GM12878 (cell line): Measurements from ENCODE around the gene HCFC1R1. TPM values are rescaled to one million over a fixed set of nuclear protein-coding genes. Genes with fewer than 3 reads are reported as not detected.

Experiments
- ATAC-seq: fragments of 200-7000 bp; cut with Tn5 transposase; 3 replicates; pipeline ENCODE4 v1.9.1; 2020; ENCODE audit warnings: mild to moderate bottlenecking, moderate library complexity
- BruUV-seq: library from RNA; stranded (reverse); fragments of 400-500 nt; replicated peaks from 2 replicates; lab custom pipeline; 2021; lab: Mats Ljungman, UMichigan
- CTCF ChIA-PET: fragments of 300-600 bp; sonication (Branson Sonifier 250); formaldehyde crosslinking; extraction: SDS; loops from one replicate; lab custom pipeline; 2021; ENCODE audit warnings: inconsistent platforms; lab: Yijun Ruan, JAX
- POLR2A ChIA-PET: fragments of 350-600 bp; formaldehyde crosslinking; extraction: SDS; loops from one replicate; lab custom pipeline; 2021; ENCODE audit warnings: inconsistent platforms; lab: Charles Lee
- RAD21 ChIA-PET: fragments of 300-600 bp; sonication (Branson Sonifier 250); formaldehyde crosslinking; loops from one replicate; lab custom pipeline; 2023; ENCODE audit warnings: antibody characterized with exemption; ENCODE audit not compliant: unreplicated experiment; lab: Charles Lee
- SMC1A ChIA-PET: fragments of 300-600 bp; sonication (Branson Sonifier 250); formaldehyde crosslinking; loops from one replicate; lab custom pipeline; 2023; ENCODE audit not compliant: unreplicated experiment, uncharacterized antibody; lab: Charles Lee
- DNase-seq: peaks from one replicate; pipeline ENCODE4 v3.0.0-alpha.2; 2011; ENCODE audit warnings: low read depth, low spot score
- FAIRE-seq: peaks from 3 replicates; lab custom pipeline; 2011; peaks lifted over from hg19 to GRCh38; lab: Jason Lieb, UNC
- H2AFZ ChIP-seq: 2 replicates; pipeline ENCODE4 v1.6.0; 2011; ENCODE audit warnings: low read depth, low read length, control low read depth; ENCODE audit not compliant: control insufficient read depth
- H3K27ac ChIP-seq: 2 replicates; pipeline ENCODE4 v1.5.1; 2011; ENCODE audit warnings: control low read depth; ENCODE audit not compliant: control insufficient read depth, insufficient read depth
- H3K27me3 ChIP-seq, 2 experiments: replicated peaks in 1 of 2; 2 replicates each; pipeline versions ENCODE4 v1.6.0 to v1.6.1; 2011; ENCODE audit warnings: low read length in 1 of 2; ENCODE audit not compliant: control insufficient read depth in 2 of 2, insufficient read depth in 2 of 2
- H3K36me3 ChIP-seq, 2 experiments: 2 replicates each; pipeline ENCODE4 v1.5.1; 2011; ENCODE audit warnings: low read length in 1 of 2; ENCODE audit not compliant: control insufficient read depth in 2 of 2, insufficient read depth in 2 of 2
- H3K4me1 ChIP-seq: 2 replicates; pipeline ENCODE4 v1.6.1; 2011; ENCODE audit warnings: mild to moderate bottlenecking, low read length, moderate library complexity, mixed read lengths; ENCODE audit not compliant: control insufficient read depth, insufficient read depth
- H3K4me2 ChIP-seq: 2 replicates; pipeline ENCODE4 v1.6.0; 2011; ENCODE audit warnings: control low read depth; ENCODE audit not compliant: control insufficient read depth, insufficient read depth
- H3K4me3 ChIP-seq: fragments of 200-600 bp; sonication (generic); 2 replicates; pipeline ENCODE4 v1.5.1; 2016
- H3K79me2 ChIP-seq: 2 replicates; pipeline ENCODE4 v1.6.0; 2011; ENCODE audit warnings: low read length; ENCODE audit not compliant: control insufficient read depth, insufficient read depth
- H3K9ac ChIP-seq: 2 replicates; pipeline ENCODE4 v1.8.0; 2011; ENCODE audit warnings: low read length, control low read depth, mixed read lengths; ENCODE audit not compliant: control insufficient read depth, insufficient read depth
- H3K9me3 ChIP-seq: replicated peaks from 3 replicates; pipeline ENCODE4 v1.5.1; 2011; ENCODE audit warnings: mild to moderate bottlenecking, low read length; ENCODE audit not compliant: control insufficient read depth, insufficient read depth
- H4K20me1 ChIP-seq: 2 replicates; pipeline ENCODE4 v1.6.0; 2011; ENCODE audit not compliant: control insufficient read depth, insufficient read depth
- SRF ChIP-seq, 2 experiments: IDR thresholded peaks; 2 replicates each; pipeline ENCODE4 v1.6.1; 2011; ENCODE audit warnings: low read depth in 2 of 2, low read length in 2 of 2, mild to moderate bottlenecking in 1 of 2, moderate library complexity in 1 of 2
- WGBS: methylation state at CpG from one replicate; pipeline ENCODE4 v1.1.6; 2016; ENCODE audit warnings: low lambda C conversion rate; ENCODE audit not compliant: insufficient replicate concordance, insufficient coverage; ENCODE audit errors: missing lambda C conversion rate; 5-methylcytosine and 5-hydroxymethylcytosine counted together
- in situ Hi-C: fragments of 300-500 bp; cut with MboI; formaldehyde crosslinking; loops from 9 replicates; pipeline ENCODE4 v1.14.3; 2018; ENCODE audit warnings: mixed read lengths
- intact Hi-C: fragments of 100-400 bp; cut with micrococcal nuclease; formaldehyde crosslinking; loops from one replicate; pipeline ENCODE4 v1.14.2; 2022; ENCODE audit not compliant: unreplicated experiment
- polyA plus RNA-seq, 11 experiments: library from polyadenylated mRNA; depleted of rRNA in 4 of 11; unstranded in 6 of 11; stranded (reverse) in 5 of 11; fragments of >200 nt; fragmentation: Nextera tagmentation in 4 of 11; fragmentation: Illumina TruSeq in 1 of 11; extraction: Ambion mirVana in 4 of 11; extraction: Trizol in 1 of 11; gene quantifications; 1 replicate in 1 of 11; 2 replicates in 10 of 11; pipeline versions ENCODE4 v1.2.1 to v1.2.3, GENCODE V29; 2011 to 2016; ENCODE audit warnings: inconsistent platforms in 2 of 11, missing spikeins in 2 of 11, low read depth in 1 of 11
- total RNA-seq, 4 experiments: library from RNA; depleted of rRNA in 3 of 4; stranded (reverse); fragments of >200 nt in 3 of 4; fragmentation: Illumina TruSeq in 1 of 4; extraction: Trizol in 1 of 4; gene quantifications; 2 replicates each; pipeline versions ENCODE4 v1.2.1 to v1.2.3, GENCODE V29; 2013 to 2021
- TF ChIP-seq, protein P1 (sequence below): fragments of 450-650 bp; formaldehyde crosslinking; IDR thresholded peaks from 2 replicates; pipeline ENCODE4 v1.4.0; 2020; ENCODE audit warnings: mild to moderate bottlenecking, moderate library complexity
- TF ChIP-seq, protein P2 (sequence below): fragments of 450-650 bp; IDR thresholded peaks from 2 replicates; pipeline ENCODE4 v1.6.1; 2017; ENCODE audit warnings: mild to moderate bottlenecking, moderate library complexity
- TF ChIP-seq, protein P3 (sequence below): fragments of 150-350 bp; IDR thresholded peaks from 2 replicates; pipeline ENCODE4 v1.6.1; 2014; ENCODE audit warnings: mild to moderate bottlenecking, low read depth, low read length

Gene HCFC1R1
- total and polyA plus RNA-seq, 10 of the 15 experiments (the other 5 are each of a cell fraction or from before 2014, with no cell fraction given): 2.8 to 42.5 (median 20.4) TPM

DNA sequence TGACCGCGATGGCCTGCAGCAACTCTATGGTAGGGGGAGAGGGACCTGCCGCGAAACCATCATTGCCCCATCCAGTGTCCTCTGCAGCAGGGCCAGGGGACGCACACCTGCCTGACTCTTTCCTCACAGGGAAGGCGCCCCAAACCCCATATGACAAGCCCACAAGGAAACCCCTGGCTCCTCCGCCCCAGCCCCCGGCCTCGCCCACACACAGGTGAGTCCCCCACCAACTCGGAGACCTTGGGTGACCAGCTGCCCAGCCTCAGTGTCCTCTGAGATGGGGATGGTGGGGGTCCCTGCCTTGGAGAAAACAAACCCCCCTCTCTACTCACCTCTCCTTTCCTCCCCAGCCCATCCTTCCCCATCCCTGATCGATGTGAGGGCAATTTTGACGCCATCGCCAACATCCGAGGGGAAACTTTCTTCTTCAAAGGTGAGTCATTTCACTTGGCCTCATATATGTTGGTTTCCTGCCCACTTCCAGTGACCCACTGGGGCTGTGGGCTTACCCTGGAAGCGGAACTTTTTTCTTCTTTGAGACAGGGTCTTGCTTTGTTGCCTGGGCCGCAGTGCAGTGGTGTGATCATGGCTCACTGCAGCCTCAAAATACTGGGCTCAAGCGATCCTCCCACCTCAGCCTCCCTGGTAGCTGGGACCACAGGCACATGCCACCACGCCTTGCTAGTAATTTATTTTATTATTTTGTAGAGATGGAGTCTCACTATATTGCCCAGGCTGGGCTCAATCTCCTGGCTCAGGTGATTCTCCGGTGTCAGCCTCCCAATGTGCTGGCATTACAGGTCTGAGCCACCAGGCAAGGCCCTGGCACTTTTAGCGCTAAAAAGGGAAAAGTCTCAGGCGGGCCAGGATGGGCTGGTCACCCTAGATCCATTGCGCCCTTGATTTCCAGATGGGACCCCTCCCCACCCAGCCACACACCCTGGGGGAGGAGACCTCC, 33.7 kb upstream of the HCFC1R1 start:
- Histone ChIP-seq H3K36me3 (no peaks in the 10 kb centered on the region), H3K4me2 (peak overlapping the region; percentile 75), H4K20me1 (no peaks in the 10 kb centered on the region), H3K9ac (no peak overlapping the region), H3K4me1 (peaks cover 16% of the 10 kb centered on the region), H3K27ac (no peak overlapping the region), H3K79me2 (no peaks in the 10 kb centered on the region), H3K9me3 (no peaks in the 10 kb centered on the region), H2AFZ (no peak overlapping the region), H3K27me3 (no peaks in the 10 kb centered on the region), H3K4me3 (0 out of 2 replicates have a peak overlapping the region, but pooled peaks have one; percentile 87)
- ATAC-seq (no peak), FAIRE-seq (no peak), DNase-seq (no peak)
- BruUV-seq: TSS peak; percentile 57
- RAD21 ChIA-PET: interaction anchor here (0.9 to 3.0 kb wide), 7 partner anchors 16 to 115 kb away, joined by 3 to 72 read pairs (median 7); partner anchors contain the start of gene ZNF213
- CTCF ChIA-PET: interaction anchor here (0.9 to 9.5 kb wide), 18 partner anchors 9 to 110 kb away, joined by 3 to 174 read pairs (median 8); partner anchors contain the start of gene ZNF213
- WGBS: 84% methylated on average over 22 of the region's 22 CpGs
- SMC1A ChIA-PET: interaction anchor here (0.9 to 3.9 kb wide), 5 partner anchors 17 to 77 kb away, joined by 3 to 53 read pairs (median 4); partner anchors contain the start of gene ZNF213
- intact Hi-C loops (loop anchor here (2.0 kb wide), 1 partner anchor 109 kb away; no protein-coding TSS in a partner anchor), in situ Hi-C loops (no loop called here)
- POLR2A ChIA-PET: interaction anchor here (0.9 to 1.4 kb wide), 3 partner anchors 14 to 73 kb away, joined by 3 to 4 read pairs (median 3); no protein-coding TSS in a partner anchor
- TF ChIP-seq, protein P1, sequence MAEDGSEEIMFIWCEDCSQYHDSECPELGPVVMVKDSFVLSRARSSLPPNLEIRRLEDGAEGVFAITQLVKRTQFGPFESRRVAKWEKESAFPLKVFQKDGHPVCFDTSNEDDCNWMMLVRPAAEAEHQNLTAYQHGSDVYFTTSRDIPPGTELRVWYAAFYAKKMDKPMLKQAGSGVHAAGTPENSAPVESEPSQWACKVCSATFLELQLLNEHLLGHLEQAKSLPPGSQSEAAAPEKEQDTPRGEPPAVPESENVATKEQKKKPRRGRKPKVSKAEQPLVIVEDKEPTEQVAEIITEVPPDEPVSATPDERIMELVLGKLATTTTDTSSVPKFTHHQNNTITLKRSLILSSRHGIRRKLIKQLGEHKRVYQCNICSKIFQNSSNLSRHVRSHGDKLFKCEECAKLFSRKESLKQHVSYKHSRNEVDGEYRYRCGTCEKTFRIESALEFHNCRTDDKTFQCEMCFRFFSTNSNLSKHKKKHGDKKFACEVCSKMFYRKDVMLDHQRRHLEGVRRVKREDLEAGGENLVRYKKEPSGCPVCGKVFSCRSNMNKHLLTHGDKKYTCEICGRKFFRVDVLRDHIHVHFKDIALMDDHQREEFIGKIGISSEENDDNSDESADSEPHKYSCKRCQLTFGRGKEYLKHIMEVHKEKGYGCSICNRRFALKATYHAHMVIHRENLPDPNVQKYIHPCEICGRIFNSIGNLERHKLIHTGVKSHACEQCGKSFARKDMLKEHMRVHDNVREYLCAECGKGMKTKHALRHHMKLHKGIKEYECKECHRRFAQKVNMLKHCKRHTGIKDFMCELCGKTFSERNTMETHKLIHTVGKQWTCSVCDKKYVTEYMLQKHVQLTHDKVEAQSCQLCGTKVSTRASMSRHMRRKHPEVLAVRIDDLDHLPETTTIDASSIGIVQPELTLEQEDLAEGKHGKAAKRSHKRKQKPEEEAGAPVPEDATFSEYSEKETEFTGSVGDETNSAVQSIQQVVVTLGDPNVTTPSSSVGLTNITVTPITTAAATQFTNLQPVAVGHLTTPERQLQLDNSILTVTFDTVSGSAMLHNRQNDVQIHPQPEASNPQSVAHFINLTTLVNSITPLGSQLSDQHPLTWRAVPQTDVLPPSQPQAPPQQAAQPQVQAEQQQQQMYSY (CRISPR knock-in tag): no peak
- TF ChIP-seq, protein P2, sequence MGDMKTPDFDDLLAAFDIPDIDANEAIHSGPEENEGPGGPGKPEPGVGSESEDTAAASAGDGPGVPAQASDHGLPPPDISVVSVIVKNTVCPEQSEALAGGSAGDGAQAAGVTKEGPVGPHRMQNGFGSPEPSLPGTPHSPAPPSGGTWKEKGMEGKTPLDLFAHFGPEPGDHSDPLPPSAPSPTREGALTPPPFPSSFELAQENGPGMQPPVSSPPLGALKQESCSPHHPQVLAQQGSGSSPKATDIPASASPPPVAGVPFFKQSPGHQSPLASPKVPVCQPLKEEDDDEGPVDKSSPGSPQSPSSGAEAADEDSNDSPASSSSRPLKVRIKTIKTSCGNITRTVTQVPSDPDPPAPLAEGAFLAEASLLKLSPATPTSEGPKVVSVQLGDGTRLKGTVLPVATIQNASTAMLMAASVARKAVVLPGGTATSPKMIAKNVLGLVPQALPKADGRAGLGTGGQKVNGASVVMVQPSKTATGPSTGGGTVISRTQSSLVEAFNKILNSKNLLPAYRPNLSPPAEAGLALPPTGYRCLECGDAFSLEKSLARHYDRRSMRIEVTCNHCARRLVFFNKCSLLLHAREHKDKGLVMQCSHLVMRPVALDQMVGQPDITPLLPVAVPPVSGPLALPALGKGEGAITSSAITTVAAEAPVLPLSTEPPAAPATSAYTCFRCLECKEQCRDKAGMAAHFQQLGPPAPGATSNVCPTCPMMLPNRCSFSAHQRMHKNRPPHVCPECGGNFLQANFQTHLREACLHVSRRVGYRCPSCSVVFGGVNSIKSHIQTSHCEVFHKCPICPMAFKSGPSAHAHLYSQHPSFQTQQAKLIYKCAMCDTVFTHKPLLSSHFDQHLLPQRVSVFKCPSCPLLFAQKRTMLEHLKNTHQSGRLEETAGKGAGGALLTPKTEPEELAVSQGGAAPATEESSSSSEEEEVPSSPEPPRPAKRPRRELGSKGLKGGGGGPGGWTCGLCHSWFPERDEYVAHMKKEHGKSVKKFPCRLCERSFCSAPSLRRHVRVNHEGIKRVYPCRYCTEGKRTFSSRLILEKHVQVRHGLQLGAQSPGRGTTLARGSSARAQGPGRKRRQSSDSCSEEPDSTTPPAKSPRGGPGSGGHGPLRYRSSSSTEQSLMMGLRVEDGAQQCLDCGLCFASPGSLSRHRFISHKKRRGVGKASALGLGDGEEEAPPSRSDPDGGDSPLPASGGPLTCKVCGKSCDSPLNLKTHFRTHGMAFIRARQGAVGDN: no peak
- TF ChIP-seq SRF (IDR thresholded peaks at IDR 0.05; ENCODE audit: low read depth in 2 of 2, low read length in 2 of 2): no peak
- TF ChIP-seq, protein P3, sequence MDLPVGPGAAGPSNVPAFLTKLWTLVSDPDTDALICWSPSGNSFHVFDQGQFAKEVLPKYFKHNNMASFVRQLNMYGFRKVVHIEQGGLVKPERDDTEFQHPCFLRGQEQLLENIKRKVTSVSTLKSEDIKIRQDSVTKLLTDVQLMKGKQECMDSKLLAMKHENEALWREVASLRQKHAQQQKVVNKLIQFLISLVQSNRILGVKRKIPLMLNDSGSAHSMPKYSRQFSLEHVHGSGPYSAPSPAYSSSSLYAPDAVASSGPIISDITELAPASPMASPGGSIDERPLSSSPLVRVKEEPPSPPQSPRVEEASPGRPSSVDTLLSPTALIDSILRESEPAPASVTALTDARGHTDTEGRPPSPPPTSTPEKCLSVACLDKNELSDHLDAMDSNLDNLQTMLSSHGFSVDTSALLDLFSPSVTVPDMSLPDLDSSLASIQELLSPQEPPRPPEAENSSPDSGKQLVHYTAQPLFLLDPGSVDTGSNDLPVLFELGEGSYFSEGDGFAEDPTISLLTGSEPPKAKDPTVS: no peak
